HuH-7 (cell line): ENCODE data around the gene CHD3.

ENCODE experiments used
- DNase-seq: peaks from one replicate; pipeline ENCODE4 v3.0.0; 2011; ENCODE audit warnings: low spot score

Gene CHD3

GRCh38 chr17:7864995-7865650, 23.5 kb upstream of the CHD3 start:
- DNase-seq, result no peak

GRCh38 chr17:7867881-7868329, 20.7 kb upstream of the CHD3 start:
- no peak for DNase-seq

GRCh38 chr17:7873051-7873450, 15.5 kb upstream of the CHD3 start:
- no peak for DNase-seq

DNA sequence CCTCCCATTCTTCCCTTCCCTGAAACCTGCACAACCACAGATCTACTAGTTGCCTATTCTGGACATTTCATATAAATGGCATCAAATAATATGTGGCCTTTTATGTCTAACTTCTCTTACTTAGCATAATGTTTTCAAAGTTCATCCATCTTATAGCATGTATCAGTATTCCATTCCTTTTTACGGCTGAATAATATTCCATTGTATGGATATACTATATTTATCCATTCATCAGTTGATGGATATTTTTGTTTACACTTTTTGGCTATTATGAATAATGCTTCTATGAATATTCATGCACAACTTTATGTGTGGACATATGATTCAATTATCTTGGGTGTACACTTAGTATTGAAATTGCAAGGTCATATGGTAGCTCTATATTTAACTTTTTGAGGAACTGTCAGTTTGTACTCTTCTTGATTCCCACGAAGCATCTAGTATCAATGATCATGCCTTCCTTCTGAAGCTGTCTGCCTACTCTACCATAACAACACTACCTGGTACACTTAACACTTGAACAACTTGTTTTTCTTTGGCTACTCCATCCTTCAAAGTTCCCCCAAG, 12.7 kb upstream of the CHD3 start:
- no peak for DNase-seq

DNA sequence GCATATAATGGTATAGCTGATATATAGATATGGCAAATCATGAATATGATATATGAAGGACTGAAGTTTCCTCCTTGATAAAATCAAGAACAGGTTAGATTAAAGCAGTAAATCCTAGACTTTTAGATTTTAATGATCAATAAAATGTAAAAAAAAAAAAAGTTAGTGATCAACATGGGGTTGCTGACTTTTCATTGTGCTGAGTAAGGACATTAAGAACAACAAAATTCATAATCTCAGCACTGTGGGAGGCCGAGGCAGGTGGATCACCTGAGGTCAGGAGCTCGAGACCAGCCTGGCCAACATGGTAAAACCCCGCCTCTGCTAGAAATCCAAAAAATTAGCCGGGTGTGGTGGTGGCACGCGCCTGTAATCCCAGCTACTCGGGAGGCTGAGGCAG, 10.4 kb upstream of the CHD3 start:
- DNase-seq, result no peak

DNA sequence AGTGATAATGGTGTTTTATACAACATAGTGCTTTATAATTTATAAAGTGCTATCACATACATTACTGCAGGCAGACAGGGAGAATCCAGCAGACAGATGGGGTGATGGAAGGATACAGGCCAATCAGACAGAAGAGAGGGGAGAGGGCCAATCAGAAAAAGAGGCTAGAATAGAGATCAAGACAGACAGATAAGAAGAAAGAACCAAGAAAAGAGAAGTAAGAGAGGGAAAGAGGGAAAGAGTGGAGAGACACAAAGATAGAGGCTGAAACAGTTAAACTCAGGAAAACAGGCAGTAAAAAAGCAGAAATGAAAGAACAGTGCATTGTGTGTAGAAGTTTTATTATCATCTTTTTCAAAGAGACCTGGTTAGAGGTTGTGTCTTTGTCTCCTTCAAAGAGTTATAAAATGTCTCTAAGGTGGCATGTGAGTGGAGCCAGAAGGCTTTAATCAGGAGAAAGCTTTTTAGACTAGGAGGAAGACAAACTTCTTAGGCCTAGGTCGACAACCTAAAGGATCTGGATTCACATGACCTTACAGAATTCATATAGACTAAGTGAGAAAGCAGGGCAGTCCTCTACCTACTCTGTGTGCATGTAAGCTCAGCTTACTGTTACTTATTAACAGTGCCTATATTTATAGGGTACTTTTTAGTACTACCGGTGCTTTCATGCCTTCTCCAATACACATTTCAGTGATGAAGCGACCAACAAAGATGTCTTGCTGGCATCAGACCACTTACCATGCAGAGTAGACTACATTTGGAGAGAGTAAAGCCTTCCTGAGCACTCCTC, 8.3 kb upstream of the CHD3 start:
- no peak for DNase-seq

DNA sequence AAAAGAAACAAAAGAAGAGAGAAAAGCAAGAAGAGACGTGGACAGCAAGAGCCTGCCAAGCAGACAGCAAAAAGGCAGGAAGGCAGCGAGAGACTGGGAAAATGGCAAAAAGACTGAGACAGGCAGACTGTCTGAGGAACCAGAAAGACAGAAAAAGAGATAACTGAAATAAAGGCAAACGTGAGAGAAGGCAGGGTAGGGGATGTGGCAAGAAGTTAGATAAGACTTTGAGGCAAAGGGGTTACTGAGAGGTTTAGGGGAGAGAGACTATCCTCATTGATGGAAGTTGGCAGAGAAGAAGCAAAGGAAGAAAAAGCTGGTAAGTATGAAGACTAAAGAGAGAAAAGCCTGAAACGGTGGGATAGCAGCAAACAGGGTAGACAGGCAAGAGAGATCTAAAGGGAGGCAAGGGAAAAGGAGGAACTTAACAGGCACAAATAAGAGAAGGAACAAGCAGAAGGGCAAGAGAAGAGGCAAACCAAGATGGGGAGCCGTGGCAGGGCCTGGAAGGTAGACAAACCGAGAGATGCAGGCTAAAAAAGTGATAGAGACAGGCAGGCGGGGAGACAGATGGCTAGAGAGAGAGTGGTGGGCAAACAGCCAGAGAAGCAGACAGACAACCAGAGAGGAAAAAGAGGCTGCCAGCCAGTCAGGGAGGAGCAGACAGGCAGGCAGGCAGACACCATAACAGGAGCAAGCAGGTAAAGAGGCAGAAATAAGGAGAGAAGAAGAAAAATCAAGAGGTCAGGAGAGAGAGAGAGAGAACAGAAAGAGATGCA, 7.1 kb upstream of the CHD3 start:
- DNase-seq, result no peak

DNA sequence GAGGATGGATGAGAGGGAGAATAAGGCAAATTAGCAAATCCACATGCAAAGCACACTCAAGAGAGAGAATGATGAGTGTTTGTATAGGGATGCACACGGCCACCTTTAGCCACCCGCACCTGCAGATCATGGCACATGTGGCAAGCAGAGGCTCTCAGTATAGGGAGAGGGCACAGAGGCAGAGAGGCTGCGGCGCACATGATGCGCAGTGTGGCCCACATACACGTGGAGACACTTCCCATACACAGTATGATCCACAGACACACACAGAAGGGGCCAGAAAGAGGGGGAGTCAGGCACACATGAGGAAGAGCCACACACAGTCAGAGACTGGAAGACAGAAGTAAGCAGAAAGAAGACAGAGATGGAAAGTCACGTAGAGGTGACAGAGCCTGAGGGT, 6.5 kb upstream of the CHD3 start:
- no peak for DNase-seq

GRCh38 chr17:7882629-7883028, 6.0 kb upstream of the CHD3 start:
- DNase-seq, result no peak

DNA sequence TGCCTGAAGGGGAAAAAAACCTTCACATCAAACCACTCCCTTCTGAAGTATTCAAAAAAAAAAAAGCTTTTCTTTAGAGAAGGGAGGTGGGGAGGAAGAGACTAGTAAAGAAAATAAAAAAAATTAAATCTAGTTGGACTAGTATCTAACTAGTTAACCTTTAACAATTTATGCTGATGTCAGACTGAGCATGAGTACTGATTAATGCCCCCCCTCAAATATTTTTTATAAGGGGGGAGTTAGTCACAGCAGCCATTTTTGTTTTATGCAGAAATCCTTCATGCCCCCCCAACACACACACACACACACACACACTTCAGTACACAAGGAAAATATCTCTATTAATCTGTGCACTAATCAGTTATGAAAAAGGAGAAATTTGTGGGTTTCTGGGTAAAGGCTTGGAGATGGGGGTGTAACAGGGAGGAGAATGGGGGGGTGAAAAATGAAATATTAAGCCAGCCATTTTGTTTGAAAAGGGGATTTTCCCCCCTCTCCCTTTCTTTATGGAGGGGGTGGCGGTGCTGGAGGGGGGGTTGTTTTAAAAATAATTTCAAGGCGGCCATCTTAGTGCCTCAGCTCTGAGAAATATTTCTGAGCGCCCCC, 4.7 kb upstream of the CHD3 start:
- no peak for DNase-seq

GRCh38 chr17:7884581-7885366, 3.8 kb upstream of the CHD3 start:
- DNase-seq, result no peak

- peak; percentile 60 for DNase-seq
Observed at GRCh38 chr17:7885367-7886226, 3.0 kb upstream of the CHD3 start.

DNA sequence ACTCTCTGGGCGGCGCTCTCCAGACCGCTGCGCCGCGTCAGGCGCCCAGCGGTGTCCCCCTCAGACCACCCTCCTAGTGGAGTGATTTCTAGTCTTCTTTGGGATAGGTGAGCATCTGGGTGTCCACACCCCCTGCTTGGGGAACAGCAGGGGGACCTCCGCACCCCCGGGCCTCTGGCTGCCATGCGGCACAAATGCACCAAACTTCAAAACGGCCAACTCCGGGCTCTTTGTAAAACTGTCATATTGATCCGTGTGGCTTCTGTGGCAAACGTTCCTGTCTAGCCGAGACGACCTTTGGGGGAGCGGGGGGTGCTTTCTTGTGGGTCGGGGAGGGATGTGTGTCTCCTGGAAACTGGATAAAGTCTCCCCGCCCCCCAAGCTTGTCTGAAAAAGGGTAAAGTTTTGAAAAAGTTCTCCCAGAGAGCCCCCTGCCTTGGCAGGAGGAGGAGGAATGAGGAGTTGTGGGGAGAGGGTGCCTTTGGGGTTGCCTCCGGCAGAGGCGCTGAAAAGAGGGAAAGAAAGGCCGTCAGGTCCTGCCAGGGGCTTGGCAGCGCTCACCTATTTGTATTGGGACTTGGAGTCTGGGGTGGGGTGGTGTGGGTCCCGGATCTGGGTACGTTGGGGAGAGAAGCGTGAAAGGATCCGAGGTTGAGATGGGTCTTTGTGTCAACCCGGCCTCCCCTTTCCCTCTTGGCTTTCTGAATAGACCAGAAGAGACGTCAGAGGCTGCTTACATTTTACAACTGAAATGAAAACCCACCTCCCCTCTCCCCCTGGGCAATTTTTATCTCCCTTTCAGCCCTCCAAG, 2.2 kb upstream of the CHD3 start:
- peak; percentile 58 for DNase-seq

- DNase-seq, result no peak
Observed at GRCh38 chr17:7887038-7887481, 1.5 kb upstream of the CHD3 start.

DNA sequence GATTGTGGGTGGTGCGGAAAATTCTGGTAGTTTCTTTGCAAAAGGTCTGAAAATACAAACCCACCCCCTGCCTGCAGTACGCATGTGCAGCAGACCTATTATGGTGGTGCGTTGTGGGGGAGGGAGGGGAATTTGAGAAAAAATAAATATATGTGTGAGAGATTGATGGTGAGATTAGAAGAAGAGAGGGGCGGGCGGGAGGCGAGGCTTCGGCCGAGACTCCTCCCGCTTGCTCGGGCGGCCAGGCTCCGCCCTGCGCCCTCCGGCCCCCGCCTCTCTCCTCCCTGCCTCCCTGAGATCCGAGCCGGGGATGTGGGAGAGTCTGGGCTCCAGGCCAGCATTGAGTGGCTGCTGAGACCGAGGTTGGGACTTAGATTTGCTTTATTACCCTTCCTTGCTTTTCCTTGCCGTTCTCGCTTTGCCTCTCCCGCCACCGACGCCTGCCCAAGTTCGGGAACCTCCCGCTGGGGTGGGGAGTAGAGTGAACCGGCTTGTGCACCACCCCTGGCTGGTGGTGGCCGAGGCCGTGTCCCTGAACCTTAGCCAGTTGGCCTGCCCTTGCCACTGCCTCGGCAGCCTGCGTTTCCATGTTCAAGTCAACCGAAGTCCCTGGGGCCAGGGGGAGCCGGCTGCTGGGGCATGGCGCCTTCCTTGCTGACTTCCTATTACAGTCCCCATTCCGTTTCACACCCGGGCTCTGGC, 956 bp upstream of the CHD3 start:
- DNase-seq, result peak; percentile 92

GRCh38 chr17:7889166-7889955, 772 bp downstream of the CHD3 start:
- DNase-seq, result no peak

DNA sequence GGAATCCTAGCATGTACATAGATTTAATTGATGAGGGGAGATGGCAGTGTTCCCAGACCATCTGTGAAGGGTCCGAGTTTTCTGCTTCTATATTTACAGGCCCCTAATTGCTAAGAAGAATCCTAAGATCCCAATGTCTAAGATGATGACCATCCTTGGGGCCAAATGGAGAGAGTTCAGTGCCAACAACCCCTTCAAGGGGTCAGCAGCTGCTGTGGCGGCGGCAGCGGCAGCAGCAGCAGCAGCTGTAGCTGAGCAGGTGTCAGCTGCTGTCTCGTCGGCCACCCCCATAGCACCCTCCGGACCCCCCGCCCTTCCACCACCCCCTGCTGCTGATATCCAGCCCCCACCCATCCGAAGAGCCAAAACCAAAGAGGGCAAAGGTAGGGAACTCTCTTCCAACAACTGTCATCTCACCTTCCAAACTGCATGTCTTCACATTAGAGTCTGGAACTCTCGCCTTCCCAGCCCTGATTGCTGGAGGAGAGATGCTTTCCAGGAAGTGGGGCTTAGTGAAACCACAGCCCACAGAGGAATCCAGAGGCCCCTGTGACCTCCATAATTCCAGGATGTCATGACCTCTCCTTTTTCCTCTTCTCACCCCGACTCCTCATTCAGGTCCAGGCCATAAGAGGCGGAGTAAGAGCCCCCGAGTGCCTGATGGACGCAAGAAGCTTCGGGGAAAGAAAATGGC, 4.7 kb downstream of the CHD3 start:
- no peak for DNase-seq
